Right atrium auricular region (tissue), 2 donors: ENCODE measurements around the gene CHAMP1. TPM values are rescaled to one million over a fixed set of nuclear protein-coding genes. Genes with fewer than 3 reads are reported as not detected.

Experiments
- DNase-seq: peaks from one replicate; pipeline ENCODE4 v3.0.0-alpha.2; 2019; ENCODE audit warnings: low spot score
- H3K27ac ChIP-seq, 2 donors: fragments of 200-600 bp; sonication (generic); 1 replicate in 1 of 2; 2 replicates in 1 of 2; pipeline ENCODE4 v1.5.1; 2016 to 2019
- H3K27me3 ChIP-seq, 2 donors: fragments of 200-600 bp; sonication (generic); one replicate each; pipeline versions ENCODE4 v1.5.1 to v1.6.0; 2017 to 2019
- H3K36me3 ChIP-seq: fragments of 200-600 bp; sonication (generic); one replicate; pipeline ENCODE4 v1.5.1; 2016
- H3K4me1 ChIP-seq, 2 donors: fragments of 200-600 bp; sonication (generic); one replicate each; pipeline versions ENCODE4 v1.5.1 to v1.6.0; 2017 to 2019
- H3K4me3 ChIP-seq, 2 donors: fragments of 200-600 bp; sonication (generic); 1 replicate in 1 of 2; 2 replicates in 1 of 2; pipeline ENCODE4 v1.5.1; 2017 to 2019; ENCODE audit warnings: mild to moderate bottlenecking in 1 of 2, moderate library complexity in 1 of 2
- H3K9me3 ChIP-seq, 2 donors: fragments of 200-600 bp; sonication (generic); one replicate each; pipeline ENCODE4 v1.5.1; 2019
- total RNA-seq, 2 donors: library from RNA; depleted of rRNA; stranded (reverse); fragments of >200 nt; gene quantifications; one replicate each; pipeline ENCODE4 v1.1.0, GENCODE V29; 2016
- TF ChIP-seq, protein P1 (sequence below), 2 donors: fragments of 200-600 bp; sonication (generic); IDR thresholded peaks; one replicate each; pipeline ENCODE4 v1.5.1; 2019; ENCODE audit warnings: antibody characterized with exemption in 2 of 2

CHAMP1 gene
- total RNA-seq, 2 donors from 2014 or later: 13.9 to 19.6 TPM

DNA sequence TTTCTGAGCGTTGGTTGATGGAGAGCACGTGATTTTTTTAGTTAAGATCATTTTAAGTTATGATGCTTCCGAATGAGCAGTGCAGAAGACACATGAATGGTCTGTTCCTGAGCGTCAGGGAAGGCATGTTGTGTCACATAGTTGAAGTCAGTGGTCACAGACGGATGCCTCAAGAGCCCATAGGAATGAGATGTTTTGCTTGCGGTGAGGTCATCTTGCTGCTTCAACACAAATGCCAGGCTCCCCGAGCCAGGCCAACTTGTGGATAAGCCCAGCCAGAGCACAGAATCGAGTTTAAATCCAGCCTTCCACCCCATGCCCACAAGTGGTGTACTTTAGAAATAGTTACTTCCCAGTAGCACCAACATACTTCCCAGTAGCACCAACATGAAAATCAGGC, 27.5 kb upstream of the CHAMP1 start:
- Histone ChIP-seq H3K36me3 (peaks cover 19% of the 10 kb centered on the region), H3K9me3 (no peaks in the 10 kb centered on the region), H3K4me3 (no peak overlapping the region), H3K27ac (no peak overlapping the region), H3K4me1 (peaks cover 0 to 17% of the 10 kb centered on the region in 2 donors), H3K27me3 (no peaks in the 10 kb centered on the region)
- TF ChIP-seq, protein P1, sequence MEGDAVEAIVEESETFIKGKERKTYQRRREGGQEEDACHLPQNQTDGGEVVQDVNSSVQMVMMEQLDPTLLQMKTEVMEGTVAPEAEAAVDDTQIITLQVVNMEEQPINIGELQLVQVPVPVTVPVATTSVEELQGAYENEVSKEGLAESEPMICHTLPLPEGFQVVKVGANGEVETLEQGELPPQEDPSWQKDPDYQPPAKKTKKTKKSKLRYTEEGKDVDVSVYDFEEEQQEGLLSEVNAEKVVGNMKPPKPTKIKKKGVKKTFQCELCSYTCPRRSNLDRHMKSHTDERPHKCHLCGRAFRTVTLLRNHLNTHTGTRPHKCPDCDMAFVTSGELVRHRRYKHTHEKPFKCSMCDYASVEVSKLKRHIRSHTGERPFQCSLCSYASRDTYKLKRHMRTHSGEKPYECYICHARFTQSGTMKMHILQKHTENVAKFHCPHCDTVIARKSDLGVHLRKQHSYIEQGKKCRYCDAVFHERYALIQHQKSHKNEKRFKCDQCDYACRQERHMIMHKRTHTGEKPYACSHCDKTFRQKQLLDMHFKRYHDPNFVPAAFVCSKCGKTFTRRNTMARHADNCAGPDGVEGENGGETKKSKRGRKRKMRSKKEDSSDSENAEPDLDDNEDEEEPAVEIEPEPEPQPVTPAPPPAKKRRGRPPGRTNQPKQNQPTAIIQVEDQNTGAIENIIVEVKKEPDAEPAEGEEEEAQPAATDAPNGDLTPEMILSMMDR (IDR thresholded peaks at IDR 0.05): no peak
- no peak for DNase-seq

DNA sequence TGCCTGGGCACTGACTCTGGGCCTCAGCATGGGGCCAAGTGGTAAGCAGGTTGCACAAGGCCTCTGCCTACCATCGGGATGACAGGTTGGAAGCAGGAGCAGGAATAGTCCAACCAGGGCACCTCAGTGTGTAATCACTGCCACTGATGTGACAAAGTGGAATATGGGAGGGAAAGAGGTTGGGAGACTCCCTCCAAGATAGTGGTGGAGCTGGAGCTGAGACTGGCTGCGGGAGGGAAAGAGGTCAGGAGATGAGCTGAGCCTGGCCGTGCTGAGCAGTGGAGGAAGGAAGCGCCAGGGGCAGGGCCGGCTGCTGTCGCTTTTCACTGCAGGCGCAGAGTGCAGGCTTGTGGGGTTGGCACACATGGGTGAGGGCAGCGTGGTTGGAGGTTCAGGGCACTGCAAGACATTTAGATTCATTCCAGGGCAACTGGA, 26.1 kb upstream of the CHAMP1 start:
- H3K4me3 ChIP-seq: no peak overlapping the region
- TF ChIP-seq, protein P1 (IDR thresholded peaks at IDR 0.05): no peak
- no peak overlapping the region for H3K27ac ChIP-seq
- H3K27me3 ChIP-seq: no peaks in the 10 kb centered on the region
- no peaks in the 10 kb centered on the region for H3K9me3 ChIP-seq
- H3K4me1 ChIP-seq: peaks cover 0 to 8% of the 10 kb centered on the region in 2 donors
- DNase-seq: no peak
- peaks cover 29% of the 10 kb centered on the region for H3K36me3 ChIP-seq

- Histone ChIP-seq H3K36me3 (peaks cover 42% of the 10 kb centered on the region), H3K9me3 (no peaks in the 10 kb centered on the region), H3K27me3 (no peaks in the 10 kb centered on the region), H3K4me3 (no peak overlapping the region), H3K4me1 (no peaks in the 10 kb centered on the region), H3K27ac (no peak overlapping the region)
- TF ChIP-seq, protein P1 (IDR thresholded peaks at IDR 0.05): no peak
- no peak for DNase-seq
These were observed 17.9 kb upstream of the CHAMP1 start for GRCh38 chr13:114296448-114296847.

DNA sequence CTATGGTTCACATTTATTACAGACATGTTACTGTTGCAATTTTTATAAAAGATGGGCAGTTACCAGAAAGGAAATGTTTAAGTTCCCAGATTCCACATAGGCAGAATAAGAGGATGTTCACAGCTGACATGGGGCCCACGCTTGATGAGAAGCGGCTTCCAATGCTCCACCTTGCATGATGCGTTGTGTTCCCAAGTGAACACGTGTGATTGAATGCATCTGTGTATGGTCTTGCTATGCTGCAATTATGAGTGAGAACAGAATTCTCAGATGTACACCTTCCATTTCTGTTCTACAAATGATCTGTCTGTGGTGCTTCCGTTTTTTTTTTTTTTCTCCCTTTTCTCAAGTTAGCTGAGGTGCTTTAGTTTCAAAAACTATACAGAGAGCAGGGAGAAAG, 17.4 kb upstream of the CHAMP1 start:
- no peak for DNase-seq
- Histone ChIP-seq H3K9me3 (no peaks in the 10 kb centered on the region), H3K27me3 (no peaks in the 10 kb centered on the region), H3K4me3 (no peak overlapping the region), H3K27ac (no peak overlapping the region), H3K36me3 (peaks cover 42% of the 10 kb centered on the region), H3K4me1 (no peaks in the 10 kb centered on the region)
- TF ChIP-seq, protein P1 (IDR thresholded peaks at IDR 0.05): no peak

DNA sequence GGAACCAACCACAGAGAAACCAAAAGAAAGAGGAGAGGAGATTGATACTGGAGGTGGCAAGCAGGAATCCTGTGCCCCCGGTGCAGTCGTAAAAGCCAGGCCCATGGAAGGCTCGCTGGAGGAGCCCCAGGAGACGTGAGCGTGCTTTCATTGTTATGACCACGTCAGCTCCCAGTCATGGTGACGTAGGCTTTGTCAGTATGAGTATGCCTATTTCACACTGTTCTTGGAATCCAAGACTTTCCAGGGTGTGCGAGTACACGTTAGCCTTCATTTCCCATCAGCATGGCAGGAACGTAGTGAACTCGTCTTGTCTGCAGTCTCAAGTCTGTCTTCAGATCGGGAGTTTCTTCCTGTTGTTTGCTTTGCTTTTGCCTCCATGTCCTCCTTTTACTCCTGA, 15.4 kb upstream of the CHAMP1 start:
- Histone ChIP-seq H3K4me1 (no peaks in the 10 kb centered on the region), H3K27ac (no peak overlapping the region), H3K4me3 (no peak overlapping the region), H3K9me3 (no peaks in the 10 kb centered on the region), H3K36me3 (peaks cover 51% of the 10 kb centered on the region), H3K27me3 (no peaks in the 10 kb centered on the region)
- no peak for DNase-seq
- TF ChIP-seq, protein P1 (IDR thresholded peaks at IDR 0.05): no peak

DNA sequence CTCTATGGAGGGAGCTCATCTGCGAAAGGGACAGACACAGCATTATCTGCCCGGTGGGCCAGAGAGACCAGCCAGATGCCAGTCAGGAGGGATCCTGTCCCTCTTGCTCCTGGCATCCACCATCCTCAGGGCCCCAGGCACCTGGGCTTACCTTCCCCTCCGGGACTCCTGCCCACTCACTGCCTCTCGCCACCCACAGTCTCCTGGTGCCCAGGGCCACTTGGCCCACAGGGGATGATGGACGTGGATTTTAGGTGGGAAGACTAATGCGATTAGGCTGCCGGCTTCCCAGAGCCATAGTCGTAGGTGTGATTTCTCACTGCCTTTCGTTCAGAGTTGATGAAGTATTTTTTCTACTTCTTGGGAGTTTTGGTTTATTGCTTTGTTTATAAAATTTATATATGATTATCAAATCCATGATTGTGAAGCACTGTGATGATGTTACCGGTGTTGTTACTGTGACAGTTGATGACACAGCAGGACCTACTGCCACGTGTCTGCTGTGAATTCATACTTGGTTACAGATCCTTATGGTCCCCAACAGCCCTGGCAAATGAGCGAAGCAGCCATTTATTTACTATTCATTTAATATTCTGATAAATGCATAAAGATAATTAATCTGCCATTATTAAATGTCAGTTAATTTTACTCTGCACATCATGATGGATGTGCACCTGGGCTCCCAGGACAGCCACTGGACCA, 14.5 kb upstream of the CHAMP1 start:
- no peaks in the 10 kb centered on the region for H3K9me3 ChIP-seq
- no peaks in the 10 kb centered on the region for H3K4me1 ChIP-seq
- DNase-seq: no peak
- no peaks in the 10 kb centered on the region for H3K27me3 ChIP-seq
- TF ChIP-seq, protein P1 (IDR thresholded peaks at IDR 0.05): no peak
- H3K27ac ChIP-seq: no peak overlapping the region
- H3K36me3 ChIP-seq: peaks cover 52% of the 10 kb centered on the region
- no peak overlapping the region for H3K4me3 ChIP-seq
